Activated naive CD8-positive, alpha-beta T cell (primary cell): Measurements from ENCODE around the gene TRMT11.
"Not testable (repeated sequence)": the region's sequence is repeated elsewhere in the genome, so short reads cannot be mapped to it uniquely, and the experiment has no call there.

Experiments
- H3K27ac Mint-ChIP-seq: one replicate; pipeline ENCODE4 v1.8.0; 2021; ENCODE audit warnings: mixed read lengths
- H3K27me3 Mint-ChIP-seq: one replicate; pipeline ENCODE4 v1.8.0; 2021; ENCODE audit warnings: mixed read lengths
- H3K36me3 Mint-ChIP-seq: one replicate; pipeline ENCODE4 v1.8.0; 2021; ENCODE audit warnings: mixed read lengths
- H3K4me1 Mint-ChIP-seq: one replicate; pipeline ENCODE4 v1.8.0; 2021; ENCODE audit warnings: low read depth, mixed read lengths
- H3K4me3 Mint-ChIP-seq: one replicate; pipeline ENCODE4 v1.8.0; 2021; ENCODE audit warnings: mild to moderate bottlenecking, mixed read lengths
- H3K9me3 Mint-ChIP-seq: one replicate; pipeline ENCODE4 v1.8.0; 2021; ENCODE audit warnings: low read depth, mixed read lengths

TRMT11 gene

DNA sequence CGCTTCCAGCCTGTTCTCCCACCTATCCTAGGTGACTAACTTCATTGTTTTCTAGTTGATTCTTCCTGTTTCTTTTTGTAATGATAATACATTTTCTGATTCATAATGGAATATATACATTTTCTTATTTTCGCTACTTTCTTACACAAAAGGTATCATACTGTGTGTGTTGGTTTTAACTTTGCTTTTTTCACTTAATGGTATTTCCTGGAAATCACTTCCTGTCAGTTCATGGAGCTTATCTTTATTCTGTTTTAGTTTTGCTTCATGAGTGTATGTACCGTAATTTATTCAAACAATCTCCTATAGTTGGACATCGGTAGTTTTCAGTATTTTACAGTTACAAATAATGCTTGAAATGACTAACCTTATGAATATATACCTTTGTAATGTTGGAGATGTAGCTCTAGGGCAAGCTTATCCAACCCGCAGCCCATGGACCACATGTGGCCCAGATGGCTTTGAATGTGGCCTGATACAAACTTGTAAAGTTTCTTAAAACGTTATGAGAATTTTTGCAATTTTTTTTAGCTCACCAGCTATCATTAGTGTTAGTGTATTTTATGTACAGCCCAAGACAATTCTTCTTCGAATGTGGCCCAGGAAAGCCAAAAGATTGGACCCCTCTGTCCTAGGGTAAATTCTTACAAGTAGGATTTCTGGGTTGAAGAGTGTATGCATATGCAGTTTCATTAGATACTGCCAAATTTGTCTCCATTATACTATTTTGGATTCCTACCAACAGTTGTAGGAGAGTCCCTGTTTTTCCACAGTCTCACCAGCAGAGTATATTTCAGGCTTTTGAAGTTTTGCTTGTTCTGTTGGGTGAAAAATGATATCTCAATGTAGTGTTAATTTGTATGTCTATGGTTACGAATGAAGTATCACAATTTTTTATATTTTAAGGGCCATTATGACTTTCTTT, 16.7 kb downstream of the TRMT11 start:
- Mint-ChIP-seq H3K36me3 (peaks cover 20% of the 10 kb centered on the region), H3K4me3 (peak overlapping the region; percentile 9), H3K4me1 (peaks cover 19% of the 10 kb centered on the region), H3K27me3 (no peaks in the 10 kb centered on the region), H3K9me3 (no peaks in the 10 kb centered on the region), H3K27ac (peak overlapping the region; percentile 17)

- H3K27ac Mint-ChIP-seq: no peak overlapping the region
- H3K4me3 Mint-ChIP-seq: no peak overlapping the region
- no peaks in the 10 kb centered on the region for H3K27me3 Mint-ChIP-seq
- peaks cover 17% of the 10 kb centered on the region for H3K36me3 Mint-ChIP-seq
- H3K4me1 Mint-ChIP-seq: peaks cover 8% of the 10 kb centered on the region
- no peaks in the 10 kb centered on the region for H3K9me3 Mint-ChIP-seq
Observed at GRCh38 chr6:126007800-126008199, 21.5 kb downstream of the TRMT11 start.

GRCh38 chr6:126010040-126010439, 23.7 kb downstream of the TRMT11 start:
- Mint-ChIP-seq H3K36me3 (peaks cover 10% of the 10 kb centered on the region), H3K4me1 (no peaks in the 10 kb centered on the region), H3K4me3 (no peak overlapping the region), H3K27me3 (no peaks in the 10 kb centered on the region), H3K27ac (peak overlapping the region; percentile 11), H3K9me3 (no peaks in the 10 kb centered on the region)

DNA sequence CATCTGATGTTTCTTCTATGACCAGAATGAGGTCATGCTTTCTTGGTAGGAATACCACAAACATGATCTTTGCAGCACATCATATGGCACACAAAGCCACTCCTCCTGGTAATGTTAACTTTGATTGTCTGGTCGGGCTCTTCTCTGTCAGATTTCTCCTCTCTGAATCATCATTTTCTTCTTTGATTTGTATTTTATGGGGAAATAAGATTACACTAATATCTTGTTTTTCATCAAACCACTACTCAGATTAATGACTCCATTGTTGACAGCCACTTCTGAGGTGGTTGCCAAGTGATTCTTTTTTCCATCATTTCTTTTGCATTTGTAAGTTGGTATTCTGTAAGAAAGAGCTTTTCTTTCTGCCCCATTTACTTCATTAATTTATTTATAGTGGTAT, 29.5 kb downstream of the TRMT11 start:
- H3K36me3 Mint-ChIP-seq: peaks cover 19% of the 10 kb centered on the region
- H3K4me1 Mint-ChIP-seq: no peaks in the 10 kb centered on the region
- H3K9me3 Mint-ChIP-seq: no peaks in the 10 kb centered on the region
- no peak overlapping the region for H3K4me3 Mint-ChIP-seq
- H3K27me3 Mint-ChIP-seq: no peaks in the 10 kb centered on the region
- H3K27ac Mint-ChIP-seq: no peak overlapping the region

- no peaks in the 10 kb centered on the region for H3K9me3 Mint-ChIP-seq
- H3K27ac Mint-ChIP-seq: no peak overlapping the region
- H3K27me3 Mint-ChIP-seq: no peaks in the 10 kb centered on the region
- H3K4me1 Mint-ChIP-seq: no peaks in the 10 kb centered on the region
- peaks cover 23% of the 10 kb centered on the region for H3K36me3 Mint-ChIP-seq
- no peak overlapping the region for H3K4me3 Mint-ChIP-seq
Observed at GRCh38 chr6:126016591-126016990, 30.3 kb downstream of the TRMT11 start.

DNA sequence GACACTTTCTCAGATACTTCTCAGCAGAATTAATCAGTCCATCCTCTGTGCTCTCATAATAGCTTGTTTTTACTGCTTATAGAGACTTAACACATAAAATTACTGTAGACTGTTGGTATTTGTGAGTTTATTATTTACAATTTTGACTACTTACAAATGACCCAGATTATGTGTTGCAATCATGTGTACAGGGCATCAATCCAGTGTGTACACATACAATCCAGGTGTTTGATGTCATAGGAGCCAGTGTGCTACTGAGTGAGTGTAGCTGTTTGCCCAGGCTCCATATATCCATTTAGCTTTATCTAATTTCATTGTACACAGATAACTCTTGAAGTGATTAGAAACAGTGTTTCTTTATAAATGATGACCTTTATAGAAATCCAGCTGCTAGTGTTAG, 31.3 kb downstream of the TRMT11 start:
- no peak overlapping the region for H3K27ac Mint-ChIP-seq
- H3K9me3 Mint-ChIP-seq: no peaks in the 10 kb centered on the region
- H3K36me3 Mint-ChIP-seq: peaks cover 27% of the 10 kb centered on the region

DNA sequence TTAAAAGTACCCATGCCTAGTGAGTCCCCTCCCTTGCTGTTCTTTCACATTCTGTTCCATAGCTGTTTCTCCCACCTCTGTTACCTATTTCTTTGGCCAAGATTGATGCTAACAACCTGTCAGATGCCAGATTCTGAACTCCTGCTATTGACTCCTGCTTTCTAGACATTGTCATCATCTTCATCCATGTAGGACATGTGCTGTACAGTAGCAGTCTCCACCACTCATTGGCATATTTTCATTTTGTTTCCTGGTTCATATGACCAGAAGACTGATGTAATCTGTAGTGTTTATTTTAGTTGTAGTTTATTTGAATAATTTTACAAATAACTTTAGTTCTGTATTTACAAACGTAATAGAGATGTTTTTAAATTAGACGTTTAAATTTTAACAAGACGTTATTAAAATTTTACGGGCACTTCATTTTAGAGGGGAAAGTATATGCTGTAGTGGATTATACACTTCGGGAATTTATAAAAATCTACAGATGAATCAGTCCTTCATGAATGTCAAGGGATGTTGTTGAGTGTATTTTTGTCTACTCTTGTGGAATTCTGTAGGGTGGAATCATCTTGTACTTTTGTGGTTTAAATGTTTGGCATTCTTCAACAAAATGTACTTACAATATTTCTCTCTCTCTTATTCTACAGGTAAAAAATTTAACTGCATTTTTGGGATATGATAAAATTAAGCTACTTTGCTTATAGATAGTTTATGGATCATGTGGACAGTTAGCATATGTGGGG, 34.1 kb downstream of the TRMT11 start:
- no peaks in the 10 kb centered on the region for H3K9me3 Mint-ChIP-seq
- no peak overlapping the region for H3K4me3 Mint-ChIP-seq
- peaks cover 25% of the 10 kb centered on the region for H3K36me3 Mint-ChIP-seq
- H3K27ac Mint-ChIP-seq: no peak overlapping the region
- H3K4me1 Mint-ChIP-seq: no peaks in the 10 kb centered on the region
- H3K27me3 Mint-ChIP-seq: no peaks in the 10 kb centered on the region

More for the DNA sequence above, 31.3 kb downstream of the TRMT11 start:
- Mint-ChIP-seq H3K27me3 (no peaks in the 10 kb centered on the region), H3K4me3 (no peak overlapping the region), H3K4me1 (no peaks in the 10 kb centered on the region)

- not testable (repeated sequence) for H3K4me1 Mint-ChIP-seq, H3K27ac Mint-ChIP-seq, H3K9me3 Mint-ChIP-seq, H3K4me3 Mint-ChIP-seq, H3K27me3 Mint-ChIP-seq
- H3K36me3 Mint-ChIP-seq: peaks cover 25% of the 10 kb centered on the region
Observed at GRCh38 chr6:126023474-126023873, 37.1 kb downstream of the TRMT11 start.

- no peak overlapping the region for H3K27ac Mint-ChIP-seq
- peaks cover 24% of the 10 kb centered on the region for H3K36me3 Mint-ChIP-seq
- H3K27me3 Mint-ChIP-seq: no peaks in the 10 kb centered on the region
- H3K4me3 Mint-ChIP-seq: no peak overlapping the region
- H3K4me1 Mint-ChIP-seq: no peaks in the 10 kb centered on the region
- no peaks in the 10 kb centered on the region for H3K9me3 Mint-ChIP-seq
Observed at GRCh38 chr6:126026001-126026400, 39.7 kb downstream of the TRMT11 start.

DNA sequence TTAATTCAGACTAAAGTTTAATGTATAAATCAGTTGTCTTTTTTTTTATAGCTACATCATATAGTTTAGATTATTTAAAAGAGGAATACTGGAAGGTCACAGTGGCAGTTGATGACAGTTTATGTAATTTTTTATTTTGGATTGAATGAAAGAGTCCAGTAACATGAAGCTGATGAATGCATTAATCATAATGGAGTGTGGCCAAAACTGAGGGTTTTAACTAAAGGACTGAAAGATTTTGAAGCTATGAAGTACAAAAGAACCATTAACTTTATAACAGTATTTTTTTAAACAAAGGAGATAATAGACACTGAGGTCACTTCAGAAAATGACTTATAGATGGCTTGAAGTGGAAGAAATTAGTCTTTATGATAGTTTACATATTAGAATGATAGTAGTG, 41.3 kb downstream of the TRMT11 start:
- no peak overlapping the region for H3K4me3 Mint-ChIP-seq
- peaks cover 18% of the 10 kb centered on the region for H3K36me3 Mint-ChIP-seq
- no peaks in the 10 kb centered on the region for H3K9me3 Mint-ChIP-seq
- H3K27ac Mint-ChIP-seq: no peak overlapping the region
- no peaks in the 10 kb centered on the region for H3K27me3 Mint-ChIP-seq
- no peaks in the 10 kb centered on the region for H3K4me1 Mint-ChIP-seq

DNA sequence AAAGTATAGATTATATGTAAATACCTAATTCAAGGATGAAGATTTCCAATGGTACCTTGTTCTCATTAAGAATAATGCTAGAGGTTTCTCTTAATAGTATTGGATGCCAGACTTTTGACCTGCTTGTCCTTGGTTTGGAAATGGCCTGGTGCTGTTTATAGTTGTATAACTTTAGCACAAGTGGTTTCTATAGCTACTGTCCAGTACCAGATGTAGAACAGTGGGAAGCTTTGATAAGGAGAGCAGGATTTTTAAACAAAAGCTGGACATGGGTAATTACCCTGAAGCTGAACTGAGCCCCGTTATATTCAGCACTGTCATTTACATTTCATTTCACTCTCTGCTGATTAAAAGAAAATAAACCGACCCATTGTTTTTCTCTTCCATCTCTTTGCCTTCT, 43.7 kb downstream of the TRMT11 start:
- no peak overlapping the region for H3K27ac Mint-ChIP-seq
- peaks cover 4% of the 10 kb centered on the region for H3K4me1 Mint-ChIP-seq
- H3K4me3 Mint-ChIP-seq: no peak overlapping the region
- H3K27me3 Mint-ChIP-seq: no peaks in the 10 kb centered on the region
- no peaks in the 10 kb centered on the region for H3K9me3 Mint-ChIP-seq
- H3K36me3 Mint-ChIP-seq: peaks cover 27% of the 10 kb centered on the region

DNA sequence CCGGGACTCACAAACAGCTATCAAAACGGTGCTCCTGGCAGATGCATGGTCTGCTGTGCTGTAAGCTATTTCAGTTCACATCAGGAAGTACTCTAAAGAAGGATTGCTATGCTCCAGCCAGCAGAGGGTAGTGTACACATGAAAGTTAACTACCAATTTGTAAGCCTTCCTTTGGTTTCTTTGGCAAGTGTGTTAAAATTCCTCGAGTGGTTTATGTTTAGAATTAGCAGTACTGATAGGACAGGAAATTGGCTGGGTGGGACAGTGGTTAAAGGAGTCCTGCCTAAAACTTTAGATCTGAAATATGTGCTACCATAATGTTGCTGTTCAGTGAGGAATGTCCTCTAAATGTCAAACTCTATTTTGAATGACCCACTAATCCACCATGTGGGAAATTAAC, 47.4 kb downstream of the TRMT11 start:
- H3K36me3 Mint-ChIP-seq: peaks cover 40% of the 10 kb centered on the region

DNA sequence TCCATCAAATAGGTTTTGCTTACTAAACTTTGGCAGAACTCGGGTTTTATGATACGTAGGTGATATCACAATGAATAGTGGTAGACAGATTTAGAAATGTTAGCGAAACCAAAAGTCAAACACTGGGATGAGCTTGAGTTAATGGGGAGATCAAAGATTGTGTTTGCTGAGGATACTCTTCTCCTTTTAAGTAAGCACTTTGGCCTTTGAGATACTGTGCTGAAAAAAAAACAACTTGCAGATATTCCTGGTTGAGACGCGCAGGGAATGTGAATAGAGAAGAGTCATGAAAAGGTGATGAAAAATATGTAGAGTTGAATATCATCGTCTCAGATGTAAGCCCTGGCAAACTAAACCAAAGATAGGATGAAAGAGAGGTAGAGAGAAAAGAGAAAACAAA, 48.3 kb downstream of the TRMT11 start:
- Mint-ChIP-seq H3K27me3 (no peaks in the 10 kb centered on the region), H3K36me3 (peaks cover 39% of the 10 kb centered on the region), H3K4me3 (no peak overlapping the region), H3K27ac (no peak overlapping the region), H3K9me3 (no peaks in the 10 kb centered on the region), H3K4me1 (peaks cover 4% of the 10 kb centered on the region)

More for the DNA sequence above, 47.4 kb downstream of the TRMT11 start:
- Mint-ChIP-seq H3K4me1 (peaks cover 4% of the 10 kb centered on the region), H3K4me3 (no peak overlapping the region), H3K9me3 (no peaks in the 10 kb centered on the region), H3K27me3 (no peaks in the 10 kb centered on the region), H3K27ac (no peak overlapping the region)

- Mint-ChIP-seq H3K27ac (no peak overlapping the region), H3K4me1 (peaks cover 4% of the 10 kb centered on the region), H3K36me3 (peaks cover 38% of the 10 kb centered on the region), H3K27me3 (no peaks in the 10 kb centered on the region), H3K4me3 (no peak overlapping the region), H3K9me3 (no peaks in the 10 kb centered on the region)
Observed at GRCh38 chr6:126035764-126036163, 49.4 kb downstream of the TRMT11 start.

GRCh38 chr6:126038234-126038633, 51.9 kb downstream of the TRMT11 start:
- Mint-ChIP-seq H3K36me3 (peaks cover 54% of the 10 kb centered on the region), H3K4me1 (peaks cover 4% of the 10 kb centered on the region), H3K4me3 (no peak overlapping the region), H3K9me3 (peaks cover 8% of the 10 kb centered on the region), H3K27ac (no peak overlapping the region), H3K27me3 (no peaks in the 10 kb centered on the region)
